GM23338 (cell line): Measurements from ENCODE around the gene RAD21L1.

ENCODE experiments used
- CTCF ChIP-seq, 2 experiments: fragments of 200-600 bp in 1 of 2; sonication (generic) in 1 of 2; conservative IDR thresholded peaks; 2 replicates each; pipeline versions ENCODE4 v1.5.1 to v1.6.1; 2016 to 2017; ENCODE audit warnings: antibody characterized with exemption in 2 of 2, low read depth in 2 of 2, mild to moderate bottlenecking in 2 of 2, moderate library complexity in 1 of 2
- ETS1 ChIP-seq: IDR thresholded peaks from 2 replicates; pipeline ENCODE4 v1.6.1; 2016; ENCODE audit warnings: antibody characterized with exemption
- EZH2 ChIP-seq: fragments of 200-600 bp; sonication (generic); IDR thresholded peaks from one replicate; pipeline ENCODE4 v1.8.0; 2017; ENCODE audit warnings: antibody characterized with exemption, mild to moderate bottlenecking, low read depth; ENCODE audit not compliant: unreplicated experiment
- JUNB ChIP-seq: IDR thresholded peaks from one replicate; pipeline ENCODE4 v1.6.1; 2016; ENCODE audit warnings: antibody characterized with exemption; ENCODE audit not compliant: unreplicated experiment
- POLR2AphosphoS5 ChIP-seq: IDR thresholded peaks from 2 replicates; pipeline ENCODE4 v1.6.1; 2016; ENCODE audit warnings: antibody characterized with exemption, low read depth
- REST ChIP-seq: IDR thresholded peaks from one replicate; pipeline ENCODE4 v1.6.1; 2018; ENCODE audit warnings: antibody characterized with exemption; ENCODE audit not compliant: unreplicated experiment
- ZNF331 ChIP-seq: fragments of 250-450 bp; sonication (Bioruptor Pico); IDR thresholded peaks from 2 replicates; pipeline ENCODE4 v1.5.0; 2020; ENCODE audit warnings: low read depth, mild to moderate bottlenecking, moderate library complexity

GRCh38 chr20:1207293-1207878 lies 18.5 kb upstream of the RAD21L1 start:
- no peak for TF ChIP-seq REST
- TF ChIP-seq JUNB = no peak
- no peak for TF ChIP-seq CTCF (conservative IDR thresholded peaks at IDR 0.05; ENCODE audit: low read depth in 2 of 2)
- no peak for TF ChIP-seq EZH2
- no peak for TF ChIP-seq POLR2AphosphoS5
- no peak for TF ChIP-seq ZNF331
- no peak for TF ChIP-seq ETS1
